Measurements from ENCODE around the gene SPEG.

DNA sequence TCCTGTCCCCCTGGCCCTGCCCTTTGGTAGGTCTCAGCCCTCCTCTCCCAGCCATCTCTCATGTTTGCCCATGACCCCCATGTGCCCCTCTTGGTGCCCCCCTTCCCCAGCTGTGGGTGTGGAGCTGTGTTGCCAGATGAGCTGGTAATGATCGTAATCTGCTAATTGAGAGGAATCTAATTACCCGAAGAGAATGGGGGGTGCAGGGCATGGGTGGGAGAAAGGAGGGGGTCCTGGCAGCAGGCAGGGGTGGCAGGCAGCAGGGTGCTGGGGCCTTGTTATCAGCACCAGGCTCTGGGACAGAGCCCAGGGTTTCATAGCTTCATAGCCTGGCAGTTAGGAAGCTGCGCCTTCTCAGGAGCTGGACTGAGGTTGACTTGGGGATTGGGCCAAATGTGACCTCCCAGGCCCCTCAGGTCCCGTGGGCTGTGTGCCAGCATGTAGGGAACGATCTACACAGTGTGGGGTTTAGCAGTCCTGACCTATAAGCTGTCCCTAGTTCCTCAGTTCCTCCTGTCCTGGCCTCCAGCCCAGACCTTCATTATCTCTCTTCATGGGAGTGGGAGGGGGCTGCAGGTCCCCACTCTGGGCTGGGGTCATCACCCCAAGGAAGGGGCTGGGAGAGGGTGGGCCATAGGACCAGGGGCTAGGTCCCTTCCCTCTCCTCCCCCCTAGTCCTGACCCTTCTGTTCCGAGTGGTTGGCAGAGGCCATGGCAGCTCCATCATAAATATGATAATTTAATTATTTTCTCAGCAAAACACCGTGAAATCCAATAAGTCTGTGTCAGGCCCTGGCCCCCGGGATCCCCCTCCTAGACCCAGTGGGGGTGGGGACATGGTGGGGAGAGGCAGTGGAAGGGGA is 73.2 kb downstream of the SPEG start:
- TF ChIP-seq, protein P1, sequence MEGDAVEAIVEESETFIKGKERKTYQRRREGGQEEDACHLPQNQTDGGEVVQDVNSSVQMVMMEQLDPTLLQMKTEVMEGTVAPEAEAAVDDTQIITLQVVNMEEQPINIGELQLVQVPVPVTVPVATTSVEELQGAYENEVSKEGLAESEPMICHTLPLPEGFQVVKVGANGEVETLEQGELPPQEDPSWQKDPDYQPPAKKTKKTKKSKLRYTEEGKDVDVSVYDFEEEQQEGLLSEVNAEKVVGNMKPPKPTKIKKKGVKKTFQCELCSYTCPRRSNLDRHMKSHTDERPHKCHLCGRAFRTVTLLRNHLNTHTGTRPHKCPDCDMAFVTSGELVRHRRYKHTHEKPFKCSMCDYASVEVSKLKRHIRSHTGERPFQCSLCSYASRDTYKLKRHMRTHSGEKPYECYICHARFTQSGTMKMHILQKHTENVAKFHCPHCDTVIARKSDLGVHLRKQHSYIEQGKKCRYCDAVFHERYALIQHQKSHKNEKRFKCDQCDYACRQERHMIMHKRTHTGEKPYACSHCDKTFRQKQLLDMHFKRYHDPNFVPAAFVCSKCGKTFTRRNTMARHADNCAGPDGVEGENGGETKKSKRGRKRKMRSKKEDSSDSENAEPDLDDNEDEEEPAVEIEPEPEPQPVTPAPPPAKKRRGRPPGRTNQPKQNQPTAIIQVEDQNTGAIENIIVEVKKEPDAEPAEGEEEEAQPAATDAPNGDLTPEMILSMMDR (IDR thresholded peaks at IDR 0.05; ENCODE audit: control extremely low read depth in 1 of 3, insufficient read depth in 1 of 3, low read depth in 1 of 3, low read length in 3 of 3), result no peak
- TF ChIP-seq POLR2A (IDR thresholded peaks at IDR 0.05; ENCODE audit: control extremely low read depth in 1 of 2, low read depth in 2 of 2, low read length in 2 of 2), result no peak
- TF ChIP-seq POLR2AphosphoS5 (IDR thresholded peaks at IDR 0.05; ENCODE audit: low read depth, low read length), result no peak
